Small intestine (tissue), 7 donors: ENCODE measurements around the gene SLC2A5. TPM values are rescaled to one million over a fixed set of nuclear protein-coding genes. Genes with fewer than 3 reads are reported as not detected.
"Not testable (repeated sequence)": the region's sequence is repeated elsewhere in the genome, so short reads cannot be mapped to it uniquely, and the experiment has no call there.

ENCODE experiments used
- DNase-seq, 2 donors: peaks; one replicate each; pipeline versions ENCODE4 v3.0.0 to v3.0.0-alpha.2; 2013
- FAIRE-seq: peaks from 2 replicates; lab custom pipeline; 2012; peaks lifted over from hg19 to GRCh38; lab: Jason Lieb, UNC
- H3K27ac ChIP-seq, 3 donors: one replicate each; pipeline ENCODE4 v1.5.1; 2013; ENCODE audit warnings: low read length in 2 of 3, mild to moderate bottlenecking in 2 of 3, control low read depth in 1 of 3, inconsistent platforms in 1 of 3, low read depth in 1 of 3, moderate library complexity in 1 of 3
- H3K27me3 ChIP-seq, 3 donors: one replicate each; pipeline ENCODE4 v1.6.1; 2013; ENCODE audit warnings: low read length in 3 of 3, inconsistent platforms in 1 of 3; ENCODE audit not compliant: control insufficient read depth in 3 of 3, insufficient read depth in 3 of 3
- H3K36me3 ChIP-seq, 3 donors: one replicate each; pipeline ENCODE4 v1.6.1; 2013; ENCODE audit warnings: low read length in 3 of 3, inconsistent platforms in 1 of 3, low read depth in 1 of 3, mild to moderate bottlenecking in 1 of 3, moderate library complexity in 1 of 3; ENCODE audit not compliant: control insufficient read depth in 3 of 3, insufficient read depth in 2 of 3
- H3K4me1 ChIP-seq, 3 donors: one replicate each; pipeline ENCODE4 v1.6.1; 2013; ENCODE audit warnings: low read length in 2 of 3, inconsistent platforms in 1 of 3, low read depth in 1 of 3, mild to moderate bottlenecking in 1 of 3, moderate library complexity in 1 of 3; ENCODE audit not compliant: control insufficient read depth in 3 of 3, insufficient read depth in 2 of 3
- H3K4me3 ChIP-seq, 3 donors: one replicate each; pipeline ENCODE4 v1.5.1; 2013; ENCODE audit warnings: low read length in 3 of 3, control low read depth in 1 of 3, inconsistent platforms in 1 of 3, low read depth in 1 of 3, mild to moderate bottlenecking in 1 of 3, moderate library complexity in 1 of 3
- H3K9me3 ChIP-seq, 2 donors: one replicate each; pipeline ENCODE4 v1.6.1; 2013; ENCODE audit warnings: low read depth in 1 of 2, low read length in 1 of 2; ENCODE audit not compliant: control insufficient read depth in 2 of 2, insufficient read depth in 1 of 2
- WGBS, 3 donors: extraction: QIAGEN DNeasy Blood & Tissue Kit; methylation state at CpG; one replicate each; pipeline ENCODE4 v1.1.7; 2013; 5-methylcytosine and 5-hydroxymethylcytosine counted together
- polyA plus RNA-seq, 4 donors: library from polyadenylated mRNA; stranded (reverse) in 3 of 4; unstranded in 1 of 4; fragments of 200-250 nt in 3 of 4; fragments of 120-200 nt in 1 of 4; gene quantifications; one replicate each; pipeline versions ENCODE4 v1.2.1 to v1.2.3, GENCODE V29; 2013
- donor health status: healthy with polysubstance abuse.
- donor health status: control.
- donor health status: control.
- donor health status: Bipolar disorder and iron deficiency.
- donor health status: healthy.

The SLC2A5 gene
- polyA plus RNA-seq, 4 donors = 42.5 to 234 (median 116) TPM

DNA sequence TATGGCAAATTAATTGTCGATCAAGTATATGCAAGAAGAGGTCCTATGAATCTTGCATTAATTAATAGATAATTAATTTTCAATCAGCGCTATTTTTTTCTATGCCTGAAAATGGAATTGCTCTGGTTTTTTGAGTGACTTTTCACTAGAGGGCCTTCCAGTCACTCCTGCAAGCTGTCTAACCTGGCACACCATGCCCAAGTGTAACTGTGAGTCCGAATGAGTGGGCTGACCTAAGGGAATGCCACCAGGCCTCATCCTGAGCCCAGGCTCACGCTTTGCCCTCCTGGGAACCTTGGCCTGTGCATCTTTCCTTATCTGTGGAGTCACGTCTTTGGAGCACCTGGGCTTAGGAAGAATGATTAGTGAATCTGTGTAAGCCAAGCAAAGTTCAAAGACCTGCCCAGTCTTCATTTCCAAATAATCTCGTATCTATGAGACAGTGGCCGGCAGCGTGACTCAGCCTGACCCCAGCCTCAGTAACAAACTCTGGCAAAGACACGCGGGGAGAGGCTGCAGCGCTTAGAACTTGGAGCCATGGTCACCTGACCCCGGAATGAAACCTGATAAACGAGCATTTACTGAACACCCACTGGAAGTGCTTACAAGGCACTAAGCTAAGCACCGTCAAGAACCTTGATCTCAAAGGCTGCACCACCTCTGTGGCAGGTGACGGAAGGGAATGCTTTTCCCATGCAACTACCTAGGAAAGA lies 47.3 kb downstream of the SLC2A5 start:
- not testable (repeated sequence) for H3K27me3 ChIP-seq, H3K9me3 ChIP-seq, H3K4me3 ChIP-seq
- Histone ChIP-seq H3K4me1 (peaks cover 0 to 54% (median 10%) of the 10 kb centered on the region in 3 donors), H3K36me3 (peaks cover 0 to 30% (median 0%) of the 10 kb centered on the region in 3 donors), H3K27ac (peak overlapping the region; percentile 71 to 99 (median 82))
- 19 to 61% (median 47%) methylated on average over 10 to 14 of the region's 15 CpGs for WGBS, 3 donors
- peak; percentile 75 for FAIRE-seq
- peak; percentile 88 to 91 for DNase-seq

DNA sequence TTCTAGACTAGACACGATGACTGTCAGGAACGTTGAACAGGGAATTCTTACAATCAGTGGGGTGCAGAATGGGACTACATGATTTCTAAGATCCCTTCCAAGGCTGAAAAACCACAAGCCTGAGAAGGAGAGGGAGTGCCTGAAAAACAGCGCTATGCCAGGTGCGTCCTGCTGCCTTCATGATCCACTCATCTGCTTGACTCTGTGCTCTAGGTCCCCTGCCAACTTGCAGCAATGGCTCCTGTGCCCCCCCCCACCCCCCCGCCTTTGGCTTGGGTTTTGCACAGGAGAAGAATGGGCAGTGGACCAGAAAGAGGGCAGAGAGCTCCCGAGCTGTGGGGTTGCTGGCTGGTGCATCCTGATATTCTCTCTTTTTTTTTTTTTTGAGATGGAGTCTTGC lies 49.1 kb downstream of the SLC2A5 start:
- WGBS, 3 donors = 65 to 75% (median 66%) methylated on average over 6 of the region's 6 CpGs
- no peak for DNase-seq
- Histone ChIP-seq H3K9me3 (no peaks in the 10 kb centered on the region), H3K27me3 (no peaks in the 10 kb centered on the region), H3K4me1 (peaks cover 0 to 40% (median 6%) of the 10 kb centered on the region in 3 donors), H3K4me3 (no peak overlapping the region), H3K36me3 (peaks cover 0 to 46% (median 0%) of the 10 kb centered on the region in 3 donors), H3K27ac (no peak overlapping the region)
- FAIRE-seq = no peak

DNA sequence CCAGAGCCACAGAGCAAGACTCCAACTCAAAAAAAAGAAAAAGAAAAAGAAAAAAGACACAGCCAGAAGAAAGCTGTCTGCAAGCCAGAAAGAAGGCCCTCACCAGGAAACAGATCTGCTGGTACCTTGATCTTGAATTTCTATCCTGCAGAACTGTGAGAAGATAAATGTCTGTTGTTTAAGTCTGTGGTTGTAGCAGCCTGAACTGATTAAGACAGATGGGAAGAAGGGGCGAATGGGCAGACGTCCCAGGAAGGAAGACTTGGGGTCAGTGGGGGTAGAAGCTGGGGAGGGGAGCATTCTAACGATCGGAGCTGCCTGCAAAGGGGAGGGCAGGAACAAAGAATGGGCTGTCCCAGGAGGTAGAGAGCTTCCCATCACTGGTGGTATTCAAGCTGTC lies 49.5 kb downstream of the SLC2A5 start:
- no peak overlapping the region for H3K4me3 ChIP-seq
- peaks cover 0 to 49% (median 0%) of the 10 kb centered on the region in 3 donors for H3K36me3 ChIP-seq
- H3K4me1 ChIP-seq = peaks cover 0 to 36% (median 3%) of the 10 kb centered on the region in 3 donors
- 28 to 50% (median 42%) methylated on average over 4 of the region's 4 CpGs for WGBS, 3 donors
- no peaks in the 10 kb centered on the region for H3K9me3 ChIP-seq
- H3K27me3 ChIP-seq = no peaks in the 10 kb centered on the region
- FAIRE-seq (no peak), DNase-seq (no peak)
- H3K27ac ChIP-seq = no peak overlapping the region

DNA sequence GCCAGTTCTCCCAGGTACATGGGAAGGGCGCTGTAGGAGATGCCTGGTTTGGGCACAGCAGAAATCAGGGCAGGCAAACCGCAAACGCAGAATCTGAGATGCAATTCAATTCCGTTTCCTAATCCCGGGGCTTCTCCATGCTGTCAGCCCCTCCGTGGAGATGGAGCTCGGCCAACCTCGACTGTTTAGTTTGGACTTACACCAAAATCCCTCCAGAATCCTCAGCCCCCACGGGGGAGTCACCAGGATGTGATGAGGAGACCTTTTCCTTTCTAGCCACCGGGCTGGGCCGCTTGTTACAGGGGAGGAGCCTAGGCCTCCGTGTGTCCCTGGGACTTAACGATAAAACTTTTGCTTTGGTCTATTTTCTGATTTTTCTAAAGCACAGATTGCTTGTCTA lies 51.1 kb downstream of the SLC2A5 start:
- Histone ChIP-seq H3K4me1 (peaks cover 0 to 21% (median 0%) of the 10 kb centered on the region in 3 donors), H3K27ac (no peak overlapping the region)
- FAIRE-seq = no peak

DNA sequence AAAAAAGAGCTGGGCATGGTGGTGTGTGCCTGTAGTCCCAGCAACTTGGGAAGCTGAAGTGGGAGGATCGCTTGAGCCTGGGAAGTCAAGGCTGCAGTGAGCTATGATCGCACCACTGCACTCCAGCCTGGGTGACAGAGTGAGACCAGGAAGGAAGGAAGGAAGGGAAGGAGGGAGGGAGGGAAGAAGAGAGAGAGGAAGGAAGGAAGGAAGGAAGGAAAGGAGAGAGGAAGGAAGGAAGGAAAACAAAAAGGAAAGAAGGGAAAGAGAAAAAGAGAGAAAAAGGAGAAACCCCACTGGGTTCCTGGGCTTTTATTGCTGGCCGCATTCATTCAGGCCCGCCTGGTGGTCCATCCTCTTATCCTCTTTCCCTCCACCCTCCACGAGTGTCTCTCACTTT lies 53.0 kb downstream of the SLC2A5 start:
- H3K27ac ChIP-seq = no peak overlapping the region
- H3K36me3 ChIP-seq = peaks cover 0 to 71% (median 0%) of the 10 kb centered on the region in 3 donors
- no peak for FAIRE-seq
- no peak for DNase-seq
- H3K27me3 ChIP-seq = no peaks in the 10 kb centered on the region
- H3K9me3 ChIP-seq = no peaks in the 10 kb centered on the region
- WGBS, 3 donors = 77 to 90% (median 77%) methylated on average over 5 of the region's 5 CpGs
- no peak overlapping the region for H3K4me3 ChIP-seq
- H3K4me1 ChIP-seq = peaks cover 0 to 7% (median 0%) of the 10 kb centered on the region in 3 donors

More for the DNA sequence above, 51.1 kb downstream of the SLC2A5 start:
- no peaks in the 10 kb centered on the region for H3K9me3 ChIP-seq
- no peak for DNase-seq
- WGBS, 3 donors = 64 to 85% (median 78%) methylated on average over 12 to 13 of the region's 13 CpGs
- peaks cover 0 to 64% (median 0%) of the 10 kb centered on the region in 3 donors for H3K36me3 ChIP-seq
- H3K4me3 ChIP-seq = no peak overlapping the region
- no peaks in the 10 kb centered on the region for H3K27me3 ChIP-seq

DNA sequence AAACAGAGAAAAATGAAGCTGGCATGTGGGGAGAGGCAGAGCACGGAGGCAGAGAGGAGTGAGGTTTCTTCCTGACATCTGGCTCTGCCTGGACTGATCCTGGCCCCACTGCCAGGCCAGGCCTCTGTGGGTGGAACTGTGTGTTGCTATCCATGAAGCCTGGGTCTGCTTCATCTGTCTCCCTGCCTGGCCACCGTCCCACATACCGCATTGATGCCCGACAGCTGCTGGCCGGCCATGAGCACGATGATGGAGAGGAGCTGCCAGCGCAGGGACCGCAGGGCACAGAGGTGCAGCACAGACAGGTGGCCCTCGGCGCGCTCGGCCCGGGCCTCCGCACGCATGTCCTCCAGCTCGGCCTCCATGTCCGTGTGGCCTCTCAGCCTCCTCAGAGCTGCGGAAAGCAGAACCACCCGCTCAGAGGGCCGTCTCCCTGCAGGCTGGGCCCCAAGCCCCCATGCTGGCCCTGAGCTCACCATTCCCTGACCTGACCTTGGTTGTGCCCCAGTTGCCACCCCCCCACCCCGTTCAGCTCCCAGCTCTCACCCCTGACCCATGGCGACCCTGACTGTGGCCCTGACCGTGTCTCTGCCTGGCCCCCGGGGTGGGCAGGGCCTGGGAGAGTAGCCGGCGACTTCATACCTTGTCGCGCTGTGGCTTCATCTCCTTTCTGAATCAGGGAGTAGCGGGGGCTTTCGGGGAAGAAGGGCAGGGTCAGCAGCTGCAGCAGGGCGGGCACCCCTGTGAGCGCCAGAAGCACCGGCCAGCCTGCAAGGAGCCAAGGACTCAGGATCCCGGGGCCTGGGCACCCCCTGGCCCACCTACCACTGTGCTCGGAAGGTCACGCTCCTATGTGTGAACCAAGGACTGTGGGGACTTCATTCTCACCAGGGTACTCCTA lies 54.7 kb downstream of the SLC2A5 start:
- Histone ChIP-seq H3K27me3 (no peaks in the 10 kb centered on the region), H3K27ac (no peak overlapping the region), H3K9me3 (no peaks in the 10 kb centered on the region), H3K36me3 (peaks cover 0 to 78% (median 0%) of the 10 kb centered on the region in 3 donors), H3K4me1 (peaks cover 0 to 4% (median 0%) of the 10 kb centered on the region in 3 donors), H3K4me3 (no peak overlapping the region)
- FAIRE-seq (no peak), DNase-seq (no peak)
- WGBS, 3 donors = 91 to 95% (median 93%) methylated on average over 35 to 36 of the region's 36 CpGs

DNA sequence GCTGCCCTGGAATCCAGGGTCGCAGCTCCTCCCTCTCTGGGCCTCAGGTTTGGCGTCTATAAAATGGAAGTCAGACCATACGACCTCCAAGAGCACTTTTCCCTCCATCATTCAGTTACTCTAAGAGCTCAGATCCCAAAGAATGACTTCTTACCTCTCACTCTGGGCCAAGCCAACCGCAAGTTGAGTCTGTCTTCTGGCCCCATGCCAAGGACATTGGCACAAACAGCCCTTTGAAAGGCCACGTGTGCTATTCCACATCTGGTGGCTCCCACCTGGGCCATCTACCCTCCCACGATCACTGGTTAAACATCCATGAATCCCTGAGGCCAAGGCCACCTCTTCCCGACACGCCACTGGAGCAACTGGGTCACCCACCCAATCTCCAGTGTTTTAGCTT lies 55.6 kb downstream of the SLC2A5 start:
- DNase-seq (no peak), FAIRE-seq (no peak)
- Histone ChIP-seq H3K4me3 (no peak overlapping the region), H3K36me3 (peaks cover 0 to 74% (median 0%) of the 10 kb centered on the region in 3 donors), H3K4me1 (peaks cover 0 to 4% (median 0%) of the 10 kb centered on the region in 3 donors), H3K27ac (no peak overlapping the region), H3K27me3 (no peaks in the 10 kb centered on the region), H3K9me3 (no peaks in the 10 kb centered on the region)
- 60 to 76% (median 64%) methylated on average over 8 of the region's 8 CpGs for WGBS, 3 donors

DNA sequence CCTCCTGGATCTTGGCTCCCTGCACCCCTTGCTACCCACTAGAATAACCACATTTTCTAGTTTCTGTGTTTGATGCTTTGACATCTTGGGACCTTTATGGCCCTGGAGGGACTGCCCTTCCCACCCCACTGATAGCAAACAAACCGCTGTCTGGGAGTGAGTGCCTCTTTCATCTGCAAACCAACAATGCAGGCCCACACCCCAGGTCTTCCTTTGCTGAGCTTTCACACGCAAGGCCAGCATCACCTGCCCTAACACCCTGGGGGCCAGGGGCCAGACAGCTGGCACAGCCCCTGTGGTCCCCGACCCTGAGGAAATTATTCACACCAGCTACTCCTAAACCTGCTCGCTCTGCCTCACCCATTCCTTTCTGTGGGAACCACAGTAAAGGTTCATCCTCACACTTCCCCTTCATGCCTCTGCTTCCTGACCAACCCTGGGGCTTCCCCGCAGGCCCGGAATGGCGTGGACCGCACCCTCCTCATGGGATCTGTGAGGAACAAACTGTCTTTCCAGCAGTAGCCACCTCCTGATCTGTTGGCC lies 58.6 kb downstream of the SLC2A5 start:
- Histone ChIP-seq H3K4me3 (no peak overlapping the region), H3K27ac (no peak overlapping the region), H3K4me1 (peaks cover 0 to 4% (median 0%) of the 10 kb centered on the region in 3 donors), H3K9me3 (no peaks in the 10 kb centered on the region), H3K36me3 (peaks cover 0 to 69% (median 0%) of the 10 kb centered on the region in 3 donors), H3K27me3 (no peaks in the 10 kb centered on the region)
- DNase-seq (no peak), FAIRE-seq (no peak)
- 68 to 74% (median 69%) methylated on average over 8 of the region's 8 CpGs for WGBS, 3 donors
